ENCODE data around the gene CCDC15.
"Not testable (repeated sequence)": the region's sequence is repeated elsewhere in the genome, so short reads cannot be mapped to it uniquely, and the experiment has no call there.

Gene CCDC15

DNA sequence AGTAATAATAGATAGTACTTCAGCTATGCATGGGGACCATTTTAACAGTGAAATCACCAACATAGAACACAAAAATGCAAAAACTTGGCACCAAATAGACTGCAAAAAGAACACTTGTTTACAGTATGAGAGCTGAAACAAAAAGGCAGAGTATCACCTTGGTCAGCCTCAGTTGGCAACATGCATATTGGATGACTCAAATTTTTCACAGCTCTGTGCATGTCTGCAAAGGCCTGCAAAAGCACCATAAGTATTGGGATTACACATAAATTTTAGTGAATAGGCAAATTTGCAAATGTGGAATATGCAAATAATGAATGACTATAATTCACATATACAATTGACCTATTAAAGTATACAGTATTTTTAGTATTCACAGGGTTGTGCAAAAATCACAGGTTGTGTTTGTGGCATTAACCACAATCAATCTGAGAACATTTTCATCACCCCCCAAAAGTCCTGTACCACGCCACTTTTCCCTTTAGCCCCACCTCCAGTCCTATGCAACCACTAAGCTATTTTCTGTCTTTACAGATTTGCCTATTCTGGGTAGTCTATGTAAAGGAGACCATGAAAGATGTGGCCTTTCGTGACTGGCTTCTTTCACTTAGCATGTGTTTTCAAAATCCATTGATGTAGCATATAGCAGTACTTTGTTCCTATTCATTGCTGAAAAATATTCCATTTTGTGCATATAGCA, 47.2 kb downstream of the CCDC15 start:
- DNase-seq (ENCODE audit: extremely low read depth in 1 of 2, low read depth in 1 of 2), result no peak

DNA sequence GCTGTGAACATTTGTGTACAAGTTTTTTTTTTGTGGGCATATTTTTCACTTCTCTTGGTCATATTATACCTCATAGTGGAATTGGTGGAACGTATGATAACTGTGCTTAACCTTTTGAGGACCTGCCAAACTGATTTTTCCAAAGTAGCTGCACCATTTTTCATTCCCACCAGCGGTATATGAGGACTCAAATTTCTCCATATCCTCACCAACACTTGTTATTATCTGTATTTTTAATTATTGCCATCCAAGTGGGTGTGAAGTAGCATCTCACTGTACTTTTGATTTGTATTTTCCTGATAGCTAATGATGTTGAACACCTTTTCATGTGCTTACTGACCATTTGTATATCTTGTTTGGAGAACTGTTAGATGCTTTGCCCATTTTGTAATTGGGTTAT, 47.8 kb downstream of the CCDC15 start:
- DNase-seq (ENCODE audit: extremely low read depth in 1 of 2, low read depth in 1 of 2), result no peak

DNA sequence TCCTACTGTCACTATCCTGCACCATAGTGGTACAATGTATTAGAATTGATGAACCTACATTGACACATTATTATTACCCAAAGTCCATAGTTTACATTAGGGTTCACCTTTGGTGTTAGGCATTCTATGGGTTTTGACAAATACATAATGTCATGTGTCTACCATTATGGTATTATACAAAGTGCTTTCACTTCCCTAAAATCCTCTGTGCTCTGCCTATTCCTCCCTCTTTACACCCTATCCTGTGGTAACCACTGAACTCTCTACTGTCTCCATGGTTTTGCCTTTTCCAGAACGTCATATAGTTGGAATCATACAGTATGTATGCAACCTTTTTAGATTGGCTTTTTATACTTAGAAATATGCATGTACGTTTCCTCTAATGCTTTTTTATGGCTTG, 51.5 kb downstream of the CCDC15 start:
- DNase-seq (ENCODE audit: extremely low read depth in 1 of 2, low read depth in 1 of 2), result no peak

DNA sequence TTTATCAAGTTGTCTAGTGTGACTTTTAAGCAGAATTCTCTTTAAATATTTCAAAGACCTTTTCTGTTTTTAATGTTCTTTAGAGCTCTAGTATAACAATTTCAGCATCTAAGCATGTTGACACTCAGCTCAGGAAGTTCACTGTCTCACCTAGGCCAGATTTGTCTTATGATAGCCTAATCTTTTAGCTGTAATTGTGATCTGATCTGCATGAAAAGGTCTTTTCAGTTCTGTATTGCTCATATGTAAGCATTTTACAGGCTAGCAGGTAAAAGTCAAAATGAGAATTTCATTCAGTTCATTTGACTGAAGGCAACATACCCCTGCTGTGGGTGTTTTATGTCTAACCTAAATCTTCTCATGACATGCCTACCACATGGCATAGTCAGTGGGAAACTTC, 62.4 kb downstream of the CCDC15 start:
- no peak for DNase-seq (ENCODE audit: extremely low read depth in 1 of 2, low read depth in 1 of 2)

DNA sequence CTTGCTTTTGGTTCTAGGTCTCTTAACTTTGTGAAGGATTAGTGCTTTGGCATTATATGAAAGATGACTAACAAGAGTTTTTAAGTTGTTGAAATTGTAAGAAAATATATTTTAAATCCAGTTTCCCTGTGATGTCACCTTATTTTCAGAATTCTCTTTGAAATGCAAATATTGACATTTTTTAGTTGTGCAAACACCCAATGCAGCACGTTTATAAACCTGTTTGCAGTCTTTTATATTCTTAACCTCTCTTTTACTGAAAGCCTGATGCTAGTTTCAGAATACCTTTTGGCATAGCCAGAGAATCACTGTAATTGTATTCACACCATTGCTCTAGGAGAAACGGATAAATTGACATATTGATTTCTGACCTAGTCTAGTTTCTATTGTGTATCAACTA, 66.3 kb downstream of the CCDC15 start:
- DNase-seq (ENCODE audit: extremely low read depth in 1 of 2, low read depth in 1 of 2), result no peak

DNA sequence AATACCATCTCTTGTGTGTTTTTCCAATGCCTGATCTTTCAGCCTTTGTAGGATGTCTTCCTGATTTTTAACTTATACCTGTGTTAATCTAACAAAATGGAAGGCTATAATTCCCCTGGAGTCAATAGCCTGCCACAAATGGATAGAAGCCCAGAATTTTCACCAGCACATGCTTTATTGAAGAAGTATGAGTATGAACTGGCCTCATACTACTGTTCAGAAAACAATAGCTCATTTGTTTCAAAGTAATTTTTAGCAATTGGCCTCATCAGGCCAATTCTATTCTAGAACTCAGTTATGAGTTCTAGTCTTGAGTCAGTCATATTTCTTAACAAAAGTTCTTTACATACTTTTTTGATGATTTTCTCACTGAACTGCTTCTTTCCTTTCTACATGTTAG, 68.5 kb downstream of the CCDC15 start:
- no peak for DNase-seq (ENCODE audit: extremely low read depth in 1 of 2, low read depth in 1 of 2)

DNA sequence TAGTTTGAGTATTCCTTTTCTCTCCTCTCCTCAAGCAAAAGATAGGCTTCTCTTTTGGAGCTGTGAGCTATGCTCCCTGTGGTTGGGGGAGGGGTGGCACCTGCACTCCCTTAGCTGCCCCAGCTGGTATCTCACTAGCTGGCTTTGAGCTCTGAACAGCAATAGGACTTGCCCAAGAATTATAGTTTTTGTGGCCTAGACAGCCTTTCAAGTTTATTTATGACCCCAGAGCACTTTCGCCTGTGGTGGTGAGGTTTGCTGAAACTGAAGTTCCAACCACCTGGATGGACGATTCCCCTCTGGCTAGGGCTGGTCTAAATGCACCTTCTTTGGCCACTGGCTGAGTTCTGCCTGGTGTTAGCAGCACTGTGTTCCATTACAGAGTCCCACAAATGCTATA, 72.0 kb downstream of the CCDC15 start:
- DNase-seq (ENCODE audit: extremely low read depth in 1 of 2, low read depth in 1 of 2), result no peak

DNA sequence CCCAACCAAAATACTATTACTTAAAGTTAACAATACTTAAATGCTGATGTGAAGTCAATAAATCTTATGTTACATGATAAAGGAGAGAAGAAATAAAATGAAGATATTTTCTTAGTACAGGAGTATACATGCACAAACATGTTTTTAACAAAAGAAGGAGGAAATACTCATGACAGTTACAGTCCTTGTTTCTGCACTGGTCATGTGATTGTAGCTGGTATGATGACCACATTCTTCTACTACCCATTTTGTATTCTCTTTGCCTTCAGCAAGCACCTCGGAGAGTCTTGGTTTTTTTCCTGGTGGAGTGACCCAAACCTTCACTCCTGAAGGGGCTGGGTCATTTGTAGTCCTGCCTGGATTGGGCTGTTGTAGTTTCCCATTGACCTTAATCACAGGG, 75.4 kb downstream of the CCDC15 start:
- DNase-seq (ENCODE audit: extremely low read depth in 1 of 2, low read depth in 1 of 2), result not testable (repeated sequence)

DNA sequence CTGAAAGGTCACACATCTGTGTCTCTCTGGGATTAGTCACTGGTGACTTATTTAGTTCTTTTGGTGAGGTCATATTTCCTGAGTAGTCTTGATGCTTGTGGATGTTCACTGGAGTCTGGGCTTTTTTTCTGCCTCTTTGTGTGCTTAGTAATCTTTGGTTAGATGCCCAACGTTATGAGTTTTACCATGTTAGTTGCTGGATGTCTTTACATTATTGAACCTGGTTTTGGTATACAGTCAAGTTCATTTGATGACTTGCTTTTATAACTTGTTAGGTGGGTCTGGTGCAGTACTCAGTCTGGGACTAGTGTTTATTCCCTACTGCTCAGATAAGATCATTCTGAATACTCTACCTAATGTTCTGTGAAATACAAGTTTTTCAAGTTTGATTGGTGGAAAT, 82.9 kb downstream of the CCDC15 start:
- no peak for DNase-seq (ENCODE audit: extremely low read depth in 1 of 2, low read depth in 1 of 2)

DNA sequence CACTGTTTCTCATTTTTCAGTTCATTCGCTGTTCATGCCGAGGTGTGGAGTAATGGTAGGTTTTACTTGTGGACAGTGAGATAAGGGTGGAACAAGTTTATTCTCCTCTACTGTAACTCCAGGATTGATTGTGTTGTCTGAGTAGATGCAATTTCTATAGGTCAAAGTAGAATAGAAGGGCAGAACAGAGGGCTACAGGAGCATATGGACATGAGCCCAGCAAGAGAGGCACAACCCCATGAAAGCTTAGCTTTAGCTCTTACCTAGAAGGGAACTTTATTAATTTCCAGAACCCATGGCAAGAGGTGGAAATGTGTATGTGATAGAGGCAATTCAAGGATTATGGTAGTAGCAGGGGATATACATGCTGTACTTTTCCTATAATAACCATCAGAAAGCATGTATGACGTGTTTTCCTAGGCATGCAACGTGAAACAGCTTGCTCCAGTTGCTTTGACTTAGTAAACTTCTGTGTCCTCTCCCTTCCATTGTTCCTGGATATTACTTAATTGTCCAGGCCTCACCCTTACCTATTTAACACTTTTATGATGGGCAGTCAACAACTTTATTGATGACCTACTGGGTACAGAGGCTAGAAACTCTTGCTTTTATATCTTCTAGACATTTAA, 95.3 kb downstream of the CCDC15 start:
- no peak for DNase-seq (ENCODE audit: extremely low read depth in 1 of 2, low read depth in 1 of 2)

DNA sequence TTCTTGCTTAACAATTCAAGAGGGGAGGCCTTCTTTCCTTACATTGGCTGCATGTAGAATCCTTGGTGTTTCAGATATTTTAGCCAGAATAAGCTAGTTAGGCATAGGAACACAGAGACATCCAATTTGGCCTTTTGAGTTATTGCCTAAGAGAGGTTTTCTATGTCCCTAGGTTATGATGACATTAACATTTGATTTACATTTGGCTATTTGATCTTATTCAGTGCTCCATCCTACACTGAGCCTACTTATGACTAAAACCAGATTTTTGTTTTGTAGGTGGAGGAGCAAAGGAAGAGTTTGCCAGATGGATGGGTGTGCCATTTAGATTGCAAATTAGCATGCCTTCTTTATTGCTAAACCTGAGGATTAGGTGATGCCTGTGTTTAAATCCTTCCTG, 98.0 kb downstream of the CCDC15 start:
- no peak for DNase-seq (ENCODE audit: extremely low read depth in 1 of 2, low read depth in 1 of 2)

DNA sequence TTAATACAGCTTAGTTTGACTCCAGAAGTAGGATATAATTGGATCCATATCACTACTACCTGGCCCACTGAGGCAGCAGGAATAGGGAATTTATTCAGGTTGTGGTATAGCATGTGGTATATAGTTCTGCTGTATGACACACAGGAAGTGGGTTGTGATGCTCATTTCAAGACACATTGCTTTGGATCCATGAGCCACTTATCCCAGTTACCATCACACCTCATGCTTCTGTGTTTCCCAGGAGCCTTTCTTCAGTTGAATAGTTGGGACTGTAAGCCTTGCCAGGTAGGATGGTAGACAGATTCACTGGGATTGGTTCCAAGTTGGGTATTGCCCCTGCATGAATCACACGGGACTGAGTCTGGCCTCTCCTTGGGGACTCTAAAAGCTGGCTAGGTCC, 99.2 kb downstream of the CCDC15 start:
- no peak for DNase-seq (ENCODE audit: extremely low read depth in 1 of 2, low read depth in 1 of 2)

DNA sequence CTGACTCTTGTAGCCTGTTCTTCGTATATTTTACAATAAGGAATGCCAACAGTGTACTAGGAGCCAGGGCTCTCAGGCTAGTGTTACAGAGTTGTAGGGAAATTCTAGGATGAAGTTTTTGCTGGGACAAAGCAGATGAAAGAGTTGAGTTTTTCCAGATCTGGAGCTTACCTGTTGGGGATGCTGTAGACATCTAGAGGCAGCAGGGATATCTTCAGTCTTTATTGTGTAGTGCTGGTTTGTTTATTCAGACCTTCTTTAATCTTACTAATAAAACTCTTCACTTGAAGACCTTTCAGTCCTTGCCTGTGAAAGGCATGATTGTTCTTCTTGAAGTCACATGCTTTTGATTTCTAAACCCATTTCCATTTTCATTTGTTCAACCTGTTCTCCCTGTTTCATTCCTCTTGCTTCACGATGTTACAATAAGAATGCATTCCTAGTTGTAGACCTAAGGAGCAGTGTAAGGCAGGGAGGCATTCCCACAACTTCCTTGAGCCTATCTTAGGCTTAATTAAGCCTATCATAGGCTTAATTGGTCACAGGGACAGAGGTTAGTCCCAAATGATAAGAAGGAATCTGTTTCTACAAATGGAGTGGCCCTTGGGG, 101.2 kb downstream of the CCDC15 start:
- DNase-seq (ENCODE audit: extremely low read depth in 1 of 2, low read depth in 1 of 2), result no peak

DNA sequence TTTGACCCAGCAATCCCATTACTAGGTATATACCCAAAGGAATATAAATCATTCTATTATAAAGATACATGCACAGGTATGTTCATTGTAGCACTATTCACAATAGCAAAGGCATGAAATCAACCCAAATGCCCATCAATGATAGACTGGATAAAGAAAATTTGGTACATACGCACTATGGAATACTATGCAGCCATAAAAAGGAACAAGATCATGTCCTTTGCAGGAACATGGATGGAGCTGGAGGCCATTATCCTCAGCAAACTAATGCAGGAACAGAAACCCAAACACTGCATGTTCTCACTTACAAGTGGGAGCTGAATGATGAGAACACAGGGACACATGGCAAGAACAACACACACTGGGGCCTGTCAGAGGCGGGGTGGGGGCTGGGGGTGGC, 102.1 kb downstream of the CCDC15 start:
- not testable (repeated sequence) for DNase-seq (ENCODE audit: extremely low read depth in 1 of 2, low read depth in 1 of 2)

DNA sequence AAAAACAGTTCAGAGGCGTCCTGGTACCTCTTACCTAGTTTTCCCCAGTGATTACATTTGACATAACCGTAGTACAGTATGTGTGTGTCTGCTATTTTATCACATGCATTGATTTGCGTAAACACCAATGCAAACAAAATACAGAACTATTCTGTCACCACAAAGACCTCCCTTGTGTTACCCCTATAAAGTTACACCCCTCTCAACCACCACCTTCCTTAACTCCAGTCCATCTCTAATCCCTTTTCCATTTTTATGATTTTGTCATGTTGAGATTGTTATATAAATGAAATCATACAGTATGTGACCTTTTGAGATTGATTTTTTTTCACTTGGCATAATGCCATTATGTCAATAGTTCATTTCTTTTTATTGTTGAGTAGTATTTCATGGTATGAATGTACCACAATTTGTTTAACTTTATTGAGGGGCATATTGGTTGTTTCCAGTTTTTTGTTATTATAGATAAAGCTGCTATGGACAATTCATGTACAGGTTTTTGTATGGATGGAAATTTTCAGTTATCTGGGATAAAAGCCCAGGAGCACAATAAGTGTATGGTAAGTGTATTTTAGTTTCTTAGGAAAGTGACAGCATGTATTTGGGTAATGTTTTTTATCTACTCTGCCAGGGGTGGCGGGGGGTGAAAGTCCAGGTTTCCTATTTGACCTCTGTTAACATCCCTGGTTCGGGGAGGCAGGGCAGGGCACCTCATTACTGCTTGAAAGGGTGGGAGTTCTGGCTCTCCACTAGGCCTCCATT, 103.1 kb downstream of the CCDC15 start:
- DNase-seq (ENCODE audit: extremely low read depth in 1 of 2, low read depth in 1 of 2), result no peak

DNA sequence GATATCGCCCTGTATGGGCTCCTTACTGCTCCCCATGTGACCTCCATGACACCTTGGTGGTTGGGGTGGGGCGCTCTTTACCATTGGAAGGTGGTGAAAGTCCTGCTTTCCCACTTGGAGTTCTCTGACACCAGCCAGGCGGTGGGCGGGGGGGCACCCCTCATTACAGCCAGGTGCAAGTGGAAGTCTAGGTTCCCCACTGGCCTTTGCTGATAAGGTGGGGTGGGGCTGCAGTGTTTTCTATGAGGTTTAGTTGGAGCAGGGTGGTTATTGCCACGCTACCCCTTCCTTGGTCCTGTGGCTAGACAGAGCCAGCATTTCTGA, 103.7 kb downstream of the CCDC15 start:
- DNase-seq (ENCODE audit: extremely low read depth in 1 of 2, low read depth in 1 of 2), result no peak

DNA sequence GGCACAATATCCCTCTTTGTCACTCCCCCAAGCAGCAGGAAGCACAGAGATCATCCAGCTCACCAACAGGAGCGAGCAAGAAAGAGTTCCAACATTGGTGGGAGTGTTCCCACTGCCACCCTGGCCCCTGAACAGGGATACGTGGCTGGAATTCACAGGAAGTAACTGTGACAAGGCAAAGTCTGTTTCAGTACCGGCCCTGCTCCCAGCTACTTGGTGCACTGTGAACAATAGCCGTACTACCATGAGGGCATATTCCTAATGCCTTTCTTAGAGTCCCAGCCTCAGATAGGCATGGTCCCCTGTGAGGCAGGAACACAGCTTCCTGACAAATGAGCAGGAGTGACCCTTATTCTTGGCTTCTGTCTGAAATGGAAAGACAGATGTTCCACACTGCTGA, 107.3 kb downstream of the CCDC15 start:
- no peak for DNase-seq (ENCODE audit: extremely low read depth in 1 of 2, low read depth in 1 of 2)

DNA sequence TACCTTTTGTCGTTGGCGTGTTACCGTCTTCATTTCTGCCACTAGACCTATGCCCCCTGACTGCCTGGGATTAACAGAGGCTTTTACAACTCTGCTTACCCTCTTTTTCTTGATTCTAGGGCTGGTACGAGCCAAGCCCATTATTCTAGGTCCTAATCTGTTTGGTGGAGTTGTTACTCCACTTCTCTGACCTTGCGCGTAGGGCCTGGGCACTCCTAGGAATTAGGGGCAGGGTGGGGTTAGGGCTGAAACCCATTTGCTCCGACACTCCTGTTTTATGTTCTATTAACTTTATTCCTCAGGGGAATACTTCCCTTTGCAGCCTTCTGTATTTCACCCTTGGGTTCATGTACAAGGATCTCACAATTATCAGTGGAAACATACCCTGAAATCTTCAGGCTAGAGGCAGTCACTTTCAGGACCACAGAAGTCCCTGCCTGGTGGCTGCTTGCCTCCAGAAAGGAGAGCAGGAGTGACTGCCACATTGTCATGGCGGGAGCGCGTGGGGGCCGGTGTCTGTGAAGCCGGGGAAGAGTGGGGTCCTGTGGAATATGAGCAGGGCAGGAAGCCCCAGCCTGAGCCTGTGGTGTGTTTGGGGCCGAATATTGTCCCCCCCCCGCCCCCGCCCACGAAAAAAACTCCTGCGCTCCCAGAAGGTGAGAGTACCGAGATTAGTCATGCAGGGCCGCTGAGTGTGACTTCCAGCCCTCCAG, 108.4 kb downstream of the CCDC15 start:
- no peak for DNase-seq (ENCODE audit: extremely low read depth in 1 of 2, low read depth in 1 of 2)

DNA sequence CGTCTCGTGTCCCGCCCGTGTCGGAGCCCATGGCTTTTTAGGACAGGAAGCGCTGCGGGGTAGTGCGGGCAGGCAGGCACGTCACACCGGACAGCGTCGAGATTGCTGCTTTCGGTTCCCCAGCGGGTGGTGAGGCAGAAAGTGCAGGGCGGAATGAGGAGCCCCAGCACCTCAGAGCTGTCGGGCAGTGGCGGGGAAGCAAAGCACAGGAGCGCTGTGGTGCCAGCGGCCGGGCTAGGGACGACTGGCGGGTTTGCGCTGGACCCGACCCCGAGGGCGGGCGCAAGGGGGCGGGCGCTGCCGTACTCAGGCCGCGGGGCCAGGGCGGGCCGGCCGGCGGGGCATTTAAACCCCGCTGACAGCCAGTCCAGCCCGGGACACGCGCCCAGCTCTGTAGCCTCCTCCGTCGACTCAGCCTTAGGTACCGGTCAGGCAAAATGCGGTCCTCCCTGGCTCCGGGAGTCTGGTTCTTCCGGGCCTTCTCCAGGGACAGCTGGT, 109.0 kb downstream of the CCDC15 start, which contains the start of gene SLC37A2:
TSS of gene SLC37A2 (plus strand) at position 375 of the 498 bp plus-strand sequence. CDS start at position 438, 63 bp downstream.
- peak; percentile 5 to 11 for DNase-seq (ENCODE audit: extremely low read depth in 1 of 2, low read depth in 1 of 2)

DNA sequence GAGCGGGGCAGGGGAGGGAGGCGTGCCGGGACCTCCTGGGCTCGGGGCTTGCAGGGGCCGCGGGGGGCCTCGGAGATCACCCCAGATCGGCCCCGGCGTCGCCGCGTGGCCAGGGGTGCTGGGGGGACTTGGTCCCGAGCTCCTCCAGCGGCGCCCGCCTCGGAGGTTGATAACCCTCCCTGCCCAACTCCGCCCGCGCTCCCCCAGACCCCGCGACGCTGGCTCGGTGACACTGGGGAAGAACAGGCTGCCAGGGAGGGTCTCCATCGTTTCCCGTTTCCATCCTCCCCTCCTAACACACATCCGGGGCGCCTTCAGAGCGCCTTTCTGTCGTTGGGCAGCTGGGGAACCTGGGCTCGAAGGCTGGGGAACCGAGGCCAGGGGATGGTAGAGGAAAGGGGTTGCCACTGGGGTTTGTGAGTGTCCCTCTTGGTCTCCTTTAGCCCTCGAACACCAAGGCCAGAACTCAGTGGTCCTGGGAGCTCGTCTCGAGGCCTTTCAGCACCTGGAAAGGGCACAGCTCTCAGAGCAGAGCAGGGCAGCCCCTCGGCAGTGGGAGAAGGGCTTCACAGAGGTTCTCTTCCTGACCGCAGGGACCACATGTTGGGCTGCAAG, 109.5 kb downstream of the CCDC15 start:
- DNase-seq (ENCODE audit: extremely low read depth in 1 of 2, low read depth in 1 of 2), result no peak

Data from activated CD8-positive, alpha-beta memory T cell treated with anti-CD3 and anti-CD28 coated beads for 1 hour (primary cell).